ENCODE results near the gene HKDC1. TPM values are rescaled to one million over a fixed set of nuclear protein-coding genes. Genes with fewer than 3 reads are reported as not detected.
"Not testable (repeated sequence)": the region's sequence is repeated elsewhere in the genome, so short reads cannot be mapped to it uniquely, and the experiment has no call there.

HKDC1 gene
- total RNA-seq, 1 donor from 2014 or later, result 117 TPM

DNA sequence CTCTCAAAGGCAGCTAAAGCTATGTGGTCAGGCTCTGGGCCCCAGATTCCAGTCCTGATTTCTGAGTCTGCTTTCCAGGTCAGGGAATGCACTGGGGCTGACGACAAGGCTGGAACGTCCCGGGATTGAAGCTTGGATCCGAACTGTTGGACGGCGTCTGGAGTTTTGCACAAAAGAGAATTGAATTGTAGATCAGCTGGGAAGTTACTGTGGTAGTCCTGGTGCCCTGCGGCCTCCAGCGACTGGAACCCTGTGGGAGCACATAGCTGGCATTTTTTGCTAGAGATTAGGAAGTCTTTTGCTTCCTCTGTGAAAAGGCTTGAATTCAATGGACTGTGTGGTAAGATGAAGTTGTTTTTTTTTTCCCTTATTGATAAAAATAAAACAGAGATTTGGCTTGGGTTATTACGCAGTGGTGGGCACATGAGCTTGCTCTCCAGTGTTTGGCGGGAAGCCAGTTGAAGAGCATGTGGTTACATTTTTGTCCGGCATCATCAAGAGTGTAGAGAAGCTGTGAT, 58.4 kb downstream of the HKDC1 start, which contains the start of gene HK1:
Gene HK1, plus strand, starts transcription at position 51 of the 518 bp plus-strand sequence.
- DNase-seq (ENCODE audit: low read depth), result peak; percentile 18

DNA sequence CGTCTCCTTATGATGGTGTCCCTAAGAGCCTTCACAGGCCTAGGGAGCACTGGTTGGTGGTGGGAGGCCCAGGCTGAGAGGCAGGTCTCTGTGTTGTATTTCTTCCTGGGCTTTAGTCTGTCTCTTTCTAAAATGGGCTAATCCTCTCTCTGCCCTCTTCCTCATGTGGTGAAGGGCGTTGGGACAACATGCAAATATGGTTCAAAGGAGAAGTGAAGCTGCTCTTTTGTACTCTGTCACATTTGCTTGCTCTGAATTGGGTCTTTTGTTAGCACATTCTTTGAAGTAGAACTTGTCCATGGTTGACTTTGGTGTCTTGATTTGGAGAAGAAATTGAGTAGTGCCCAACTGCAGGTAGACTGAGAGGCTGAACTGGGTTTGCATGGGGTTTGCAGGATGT, 59.0 kb downstream of the HKDC1 start:
- DNase-seq (ENCODE audit: low read depth), result no peak

DNA sequence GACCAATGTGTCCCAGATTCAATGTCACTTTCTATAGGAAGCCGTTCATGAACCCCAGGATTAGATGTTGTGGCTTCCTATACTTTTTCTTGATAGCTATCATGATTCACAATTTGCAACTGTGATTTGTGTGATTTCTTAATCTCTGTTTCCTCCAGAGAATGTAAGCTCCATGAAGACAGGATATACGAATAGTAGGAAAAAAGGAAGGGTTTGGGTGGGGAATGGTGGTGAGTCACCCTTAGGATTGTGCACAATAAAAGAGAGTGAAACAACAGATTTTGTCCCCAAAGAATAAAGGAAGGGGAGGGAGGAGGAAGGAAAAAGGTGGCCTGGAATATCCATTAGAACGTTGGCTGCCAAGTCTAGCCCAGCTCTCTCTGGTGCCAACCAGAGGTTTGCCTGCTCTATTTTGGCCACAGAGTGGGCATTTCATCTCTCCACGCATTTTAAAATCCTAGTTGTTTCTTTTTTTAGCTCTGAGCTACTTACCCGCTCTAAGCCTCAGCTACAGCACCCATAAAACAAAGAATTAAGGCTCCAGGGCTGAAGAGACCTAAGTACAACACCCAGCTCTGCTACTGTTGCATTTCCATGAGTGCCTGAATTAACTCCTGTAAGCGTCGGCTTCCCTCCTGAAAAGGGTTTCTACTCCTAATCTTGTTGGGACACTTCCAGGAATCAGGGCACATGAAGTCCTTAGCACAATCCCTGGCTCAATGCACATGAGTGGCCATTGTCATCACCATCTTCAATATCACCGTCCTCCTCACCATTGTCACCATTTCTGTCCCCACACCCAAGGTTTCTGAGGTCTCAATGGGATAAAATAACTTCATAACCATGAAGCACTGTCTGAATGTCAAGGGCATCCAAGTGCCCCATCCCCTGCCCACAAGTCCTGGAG, 61.6 kb downstream of the HKDC1 start:
- no peak for DNase-seq (ENCODE audit: low read depth)

DNA sequence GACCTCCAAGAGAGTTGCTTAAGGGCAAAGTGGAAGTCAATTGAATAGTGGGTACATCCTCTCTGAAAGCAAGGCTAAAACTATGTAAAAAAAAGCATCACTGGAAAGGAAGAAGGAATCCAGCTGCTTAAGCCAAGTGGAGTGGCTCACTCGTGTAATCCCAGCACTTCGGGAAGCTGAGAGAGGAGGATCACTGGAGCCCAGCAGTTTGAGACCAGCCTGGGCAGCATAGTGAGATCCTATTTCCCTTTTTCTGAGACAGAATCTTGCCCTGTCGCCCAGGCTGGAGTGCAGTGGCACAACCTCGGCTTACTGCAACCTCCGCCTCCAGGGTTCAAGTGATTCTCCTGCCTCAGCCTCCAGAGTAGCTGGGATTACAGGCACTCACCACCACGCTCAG, 64.3 kb downstream of the HKDC1 start:
- not testable (repeated sequence) for DNase-seq (ENCODE audit: low read depth)

DNA sequence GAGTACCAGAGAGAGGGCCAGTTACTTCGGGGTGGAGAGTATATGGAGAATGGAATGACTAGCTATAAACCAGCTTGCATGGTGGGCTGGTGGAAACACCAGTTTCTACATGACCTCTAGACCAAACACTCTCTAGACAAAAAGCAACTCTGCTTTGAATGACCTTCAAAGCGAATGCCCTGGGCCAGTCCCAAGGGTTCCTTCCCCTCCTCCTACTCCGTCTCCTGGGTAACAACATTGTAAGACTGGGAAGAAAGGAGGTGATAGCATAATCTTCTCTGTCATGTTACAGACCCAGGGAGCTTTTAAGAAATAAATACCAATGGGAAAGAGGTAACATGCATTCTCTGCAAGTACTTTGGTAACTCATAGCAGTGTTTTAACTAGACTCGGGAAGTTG, 65.6 kb downstream of the HKDC1 start:
- no peak for DNase-seq (ENCODE audit: low read depth)

DNA sequence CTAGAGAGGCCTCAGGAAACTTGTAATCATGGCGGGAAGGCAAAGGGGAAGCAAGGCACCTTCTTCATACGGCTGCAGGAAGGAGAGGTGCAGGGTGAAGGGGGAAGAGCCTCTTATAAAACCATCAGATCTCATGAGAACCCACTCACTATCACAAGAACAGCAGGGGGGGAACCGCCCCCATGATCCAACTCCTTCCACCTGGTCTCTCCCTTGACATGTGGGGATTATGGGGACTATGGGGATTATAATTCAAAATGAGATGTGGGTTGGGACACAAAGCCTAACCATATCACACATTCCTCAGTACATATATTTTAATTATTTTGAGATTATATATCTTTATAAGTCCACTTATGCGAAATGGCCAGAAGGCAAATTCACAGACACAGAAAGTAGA, 67.0 kb downstream of the HKDC1 start:
- DNase-seq (ENCODE audit: low read depth), result no peak

DNA sequence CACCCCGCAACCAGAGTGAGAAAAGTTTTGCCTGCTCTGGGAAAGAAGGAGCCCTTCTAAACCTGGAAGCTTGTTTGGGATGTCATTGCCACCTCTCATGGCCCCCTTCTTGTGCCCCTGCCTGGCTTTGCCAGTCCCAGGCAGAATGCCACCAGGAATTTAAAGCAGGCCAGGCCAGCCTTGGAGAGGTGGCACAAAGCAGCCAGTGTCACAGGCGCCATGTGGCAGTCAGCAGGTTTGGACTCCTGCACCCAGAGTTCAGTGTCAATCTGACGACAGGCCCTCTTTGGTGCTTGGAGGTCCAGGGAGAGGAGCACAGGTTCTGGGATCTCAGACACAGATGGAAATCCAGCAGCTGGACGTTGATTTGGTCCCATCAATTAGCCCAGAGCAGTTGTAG, 70.9 kb downstream of the HKDC1 start:
- DNase-seq (ENCODE audit: low read depth), result no peak

DNA sequence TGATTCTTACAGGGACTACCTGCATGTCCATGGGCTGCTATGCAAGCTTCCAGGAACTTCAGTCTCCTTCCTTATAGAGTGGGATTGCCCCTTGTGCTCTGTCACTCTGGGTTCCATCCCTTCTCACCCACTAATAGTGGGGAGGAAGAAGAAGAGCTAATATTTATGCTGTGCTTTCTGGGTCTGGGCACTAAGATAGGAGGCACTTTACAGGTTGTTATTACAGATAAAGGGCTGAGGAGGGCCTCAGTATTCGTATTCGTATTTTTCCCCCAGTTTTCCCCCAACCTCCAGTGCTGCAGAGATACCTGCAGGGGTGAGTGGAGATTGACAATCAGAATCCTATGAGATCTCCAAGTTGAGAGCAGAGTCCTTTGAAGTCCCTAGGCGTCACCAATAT, 72.3 kb downstream of the HKDC1 start:
- no peak for DNase-seq (ENCODE audit: low read depth)

DNA sequence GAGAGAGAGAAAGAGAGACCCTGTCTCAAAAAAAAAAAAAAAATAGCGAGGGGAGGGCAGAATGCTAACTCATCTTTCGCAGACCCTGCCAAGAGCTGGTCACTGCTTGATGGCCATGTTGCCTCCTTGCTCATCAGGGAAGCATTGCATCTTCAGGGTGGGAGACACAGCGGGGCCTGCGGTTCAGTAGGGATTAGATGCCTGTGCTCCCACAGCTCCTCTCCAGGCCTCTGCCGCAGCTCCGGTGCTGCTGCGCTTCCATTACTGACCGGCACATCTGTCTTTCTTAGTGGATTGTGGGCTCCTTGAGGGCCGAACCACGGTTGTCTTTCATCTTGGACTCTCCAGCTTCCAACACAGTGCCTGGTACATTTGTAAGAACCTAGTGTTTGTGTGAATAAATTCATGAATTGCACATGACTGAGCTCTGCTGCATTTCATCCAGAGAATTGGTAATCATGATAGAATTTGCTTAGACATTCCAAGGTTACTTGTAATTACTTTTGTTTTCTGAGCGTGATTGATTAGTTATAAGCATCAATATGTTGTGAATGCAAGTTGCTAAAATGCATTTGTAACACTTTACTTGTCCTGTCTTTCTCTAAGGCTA, 75.0 kb downstream of the HKDC1 start:
- no peak for DNase-seq (ENCODE audit: low read depth)

DNA sequence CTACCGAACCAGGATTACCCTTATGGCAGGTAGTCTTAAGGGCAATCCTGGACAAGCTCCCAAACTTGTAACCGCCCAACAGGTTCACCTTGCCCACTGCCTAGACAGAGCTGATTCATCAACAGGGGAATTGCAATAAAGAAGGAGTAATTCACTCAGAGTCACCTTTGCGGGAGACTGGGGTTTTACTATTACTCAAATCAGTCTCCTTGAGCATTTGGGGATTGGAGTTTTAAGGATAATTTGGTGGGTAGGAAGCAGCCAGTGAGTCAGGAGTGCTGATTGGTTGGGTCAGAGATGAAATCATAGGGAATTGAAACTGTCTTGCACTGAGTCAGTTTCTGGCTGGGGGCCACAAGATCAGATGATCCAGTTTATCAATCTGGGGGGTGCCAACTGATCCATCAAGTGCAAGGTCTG, 83.5 kb downstream of the HKDC1 start:
- DNase-seq (ENCODE audit: low read depth), result no peak

DNA sequence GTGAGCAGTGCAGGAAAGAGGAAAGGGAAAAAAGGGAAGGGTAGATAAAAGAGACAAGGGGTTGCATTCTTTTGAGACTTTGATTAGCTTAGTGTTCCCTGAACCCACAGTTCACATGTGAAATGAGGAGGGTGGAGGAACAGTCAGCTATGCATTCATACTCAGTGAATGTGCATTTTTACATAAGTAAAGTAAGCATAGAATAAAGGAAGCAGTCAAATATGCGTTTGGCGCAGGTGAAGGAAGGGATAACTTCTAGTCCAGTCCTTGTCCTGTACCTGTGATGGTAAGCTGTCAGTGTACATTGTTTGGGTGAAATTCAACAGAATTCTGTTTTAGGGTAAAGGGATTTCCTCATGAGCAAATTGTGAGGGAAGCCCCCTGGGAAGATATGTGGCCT, 86.3 kb downstream of the HKDC1 start:
- DNase-seq (ENCODE audit: low read depth), result no peak

DNA sequence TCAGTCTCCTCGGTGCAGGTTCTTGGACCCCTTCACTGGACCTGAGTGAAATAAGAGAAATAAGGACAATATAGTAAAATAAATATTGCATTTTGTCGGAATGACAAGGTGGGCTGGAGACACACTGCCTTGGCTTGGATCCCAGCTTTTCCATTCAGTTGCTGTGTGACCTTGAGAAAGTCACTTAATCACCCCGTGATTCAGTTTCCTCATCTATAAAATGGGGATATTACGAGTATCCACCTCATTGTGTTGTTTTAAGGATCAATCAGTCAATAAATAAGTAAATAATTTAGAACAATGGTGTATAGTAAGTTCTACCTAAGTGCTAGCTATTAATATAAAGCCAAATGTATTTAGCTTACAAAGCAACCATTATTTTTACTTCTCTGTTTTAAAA, 87.3 kb downstream of the HKDC1 start:
- DNase-seq (ENCODE audit: low read depth), result no peak

DNA sequence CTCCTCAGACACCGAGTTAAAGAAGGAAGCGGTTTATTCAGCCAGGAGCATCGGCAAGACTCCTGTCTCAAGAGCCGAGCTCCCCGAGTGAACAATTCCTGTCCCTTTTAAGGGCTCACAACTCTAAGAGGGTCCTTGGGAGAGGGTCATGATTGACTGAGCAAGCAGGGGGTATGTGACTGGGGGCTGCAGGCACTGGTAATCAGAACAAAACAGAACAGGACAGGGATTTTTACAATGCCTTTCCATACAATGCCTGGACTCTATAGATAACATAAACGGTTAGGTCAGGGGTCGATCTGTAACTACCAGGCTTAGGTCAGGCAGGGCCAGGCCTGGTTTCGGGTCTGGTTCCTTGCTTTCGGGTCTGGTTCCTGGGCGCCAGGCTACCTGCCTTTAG, 88.2 kb downstream of the HKDC1 start:
- DNase-seq (ENCODE audit: low read depth), result not testable (repeated sequence)

DNA sequence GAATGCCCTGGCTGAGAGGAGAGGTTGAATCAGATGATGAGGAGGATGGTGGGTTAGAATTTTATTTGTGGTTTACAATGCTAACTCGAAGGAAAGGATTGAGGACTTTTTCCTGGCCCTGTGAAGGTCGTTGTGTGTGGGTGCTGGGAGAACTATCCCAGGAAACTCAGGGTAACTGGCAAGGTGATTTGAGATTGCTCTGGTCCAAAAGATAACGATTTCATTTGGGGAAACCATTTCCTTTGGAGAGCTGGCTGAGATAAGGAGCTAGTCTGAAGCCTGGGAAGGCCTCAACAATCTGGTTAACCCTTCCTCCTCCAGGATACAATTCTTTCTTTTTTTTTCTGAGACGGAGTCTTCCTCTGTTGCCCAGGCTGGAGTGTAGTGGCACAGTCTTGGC, 91.2 kb downstream of the HKDC1 start:
- DNase-seq (ENCODE audit: low read depth), result no peak

DNA sequence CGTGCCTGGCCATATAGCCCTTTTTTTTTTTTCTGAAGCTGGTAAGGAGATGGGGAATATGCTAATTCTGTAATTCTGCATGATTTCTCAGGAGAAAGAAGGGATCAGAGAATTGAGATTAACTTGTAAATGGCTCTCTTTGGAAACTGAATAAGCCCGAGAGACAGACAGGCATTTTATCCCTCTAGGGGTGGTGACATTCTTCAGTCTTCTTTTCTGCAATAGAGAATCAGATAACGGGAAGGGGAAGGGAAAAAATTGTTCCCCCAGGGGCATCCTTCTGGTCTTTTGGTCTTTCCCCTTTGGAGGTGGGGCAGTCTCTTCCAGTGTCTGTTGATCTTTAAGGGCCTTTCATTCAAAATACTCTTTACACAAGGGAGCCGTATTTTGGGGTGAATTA, 92.4 kb downstream of the HKDC1 start:
- DNase-seq (ENCODE audit: low read depth), result no peak

DNA sequence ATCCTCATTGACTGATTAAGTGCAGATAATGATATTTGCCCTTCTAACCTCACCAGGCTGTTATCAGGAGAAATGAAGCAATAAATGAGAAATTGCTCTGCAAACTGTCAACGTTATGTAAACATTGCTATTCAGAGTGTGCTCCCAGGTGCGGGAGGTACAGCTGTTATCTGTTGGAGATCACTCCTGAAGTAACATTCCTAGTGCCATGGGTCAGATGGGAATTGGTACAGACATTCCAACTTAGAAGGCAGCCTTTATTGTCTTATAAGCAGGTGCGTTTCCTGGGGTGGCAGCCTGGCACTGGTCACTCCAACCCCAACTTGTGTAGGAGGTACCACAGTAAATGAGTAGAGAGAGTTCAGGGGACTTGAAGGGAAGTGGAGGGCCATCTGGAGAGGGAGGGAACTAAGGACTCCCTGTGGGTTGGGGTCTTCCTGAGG, 95.0 kb downstream of the HKDC1 start:
- DNase-seq (ENCODE audit: low read depth), result no peak

DNA sequence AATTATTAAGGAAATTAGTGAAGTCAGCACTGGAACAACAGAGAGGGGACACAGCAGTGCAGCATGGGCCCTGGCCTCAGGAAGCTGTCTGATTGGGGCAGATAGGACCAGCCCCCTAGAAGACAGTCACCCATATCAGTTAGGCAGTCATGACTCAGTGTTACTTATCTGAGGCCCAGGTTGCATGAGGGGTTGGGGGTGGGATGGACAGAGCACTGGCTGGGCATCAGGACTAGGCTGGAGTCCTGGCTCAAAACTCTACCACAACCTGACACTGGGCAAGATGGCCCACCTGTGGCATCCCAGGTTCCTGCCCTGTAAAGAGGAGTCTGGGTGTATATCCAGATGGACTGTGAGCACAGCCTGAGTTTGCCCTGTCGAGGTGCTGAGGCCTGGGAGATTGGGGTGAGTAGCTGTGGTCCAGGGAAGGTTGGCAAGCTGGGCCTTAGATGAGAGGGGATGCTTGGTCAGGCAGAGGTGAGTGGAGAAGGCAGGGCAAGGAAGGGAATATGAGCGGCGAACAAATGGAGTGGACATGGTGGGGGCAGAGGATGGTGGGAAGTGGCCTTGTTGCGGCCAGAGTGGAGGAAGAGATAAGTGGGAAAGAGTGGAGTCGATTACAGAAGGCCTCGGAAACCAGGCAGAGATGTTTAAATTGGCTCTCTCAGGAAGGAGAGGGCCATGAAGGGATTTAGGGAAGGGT, 95.6 kb downstream of the HKDC1 start:
- DNase-seq (ENCODE audit: low read depth), result no peak

DNA sequence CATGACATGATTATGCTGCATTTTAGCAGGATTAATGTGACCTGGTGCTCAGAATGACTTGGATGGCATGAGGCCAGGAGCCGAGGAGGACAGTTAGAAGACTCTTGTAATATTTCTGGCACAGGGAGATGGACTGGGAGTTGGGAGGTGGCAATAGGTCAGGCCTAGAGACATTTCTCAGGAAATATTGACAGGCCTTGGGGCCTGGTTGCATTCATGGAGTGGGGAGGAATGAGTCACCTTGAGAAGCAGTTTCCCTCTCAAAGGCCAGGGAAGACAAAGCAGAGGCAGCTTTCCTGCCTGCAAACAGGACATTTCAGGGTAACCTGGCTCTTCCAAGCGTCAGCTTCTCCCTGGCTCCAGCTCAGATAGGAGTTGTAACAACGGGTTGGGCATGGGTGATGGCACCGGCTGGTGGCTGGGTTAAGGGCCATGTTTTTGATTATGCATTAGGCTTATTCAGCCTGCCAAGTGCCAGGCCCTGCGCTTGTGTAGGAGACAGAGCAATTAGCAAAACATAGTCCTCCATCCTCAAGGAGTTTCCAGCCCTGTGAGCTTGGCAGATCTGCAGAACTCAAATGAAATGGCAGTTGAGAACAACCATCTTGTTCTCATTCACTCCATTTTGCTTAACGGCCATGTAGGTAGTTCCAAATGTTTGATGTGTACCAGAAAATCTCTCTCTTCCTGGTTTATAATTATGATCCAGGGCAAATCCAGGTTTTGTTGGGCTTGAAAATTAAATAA, 96.4 kb downstream of the HKDC1 start:
- peak; percentile 50 for DNase-seq (ENCODE audit: low read depth)

Measured in renal cortical epithelial cell (primary cell).